HT1080 (cell line): Measurements from ENCODE around the gene NRG3. TPM values are rescaled to one million over a fixed set of nuclear protein-coding genes. Genes with fewer than 3 reads are reported as not detected.

Experiments
- DNase-seq: peaks from one replicate; pipeline ENCODE4 v3.0.0-alpha.2; 2015; ENCODE audit warnings: low read depth
- polyA plus RNA-seq, 2 experiments: library from polyadenylated mRNA; depleted of rRNA; stranded (reverse); fragments of >200 nt; gene quantifications; 2 replicates each; pipeline ENCODE4 v1.2.3, GENCODE V29; 2015
- total RNA-seq: library from RNA; depleted of rRNA; stranded (reverse); fragments of >200 nt; shearing (Covaris generic); gene quantifications from 2 replicates; pipeline ENCODE4 v1.2.3, GENCODE V29; 2014; rRNA removed

The NRG3 gene
- not detected in 2 replicates for total RNA-seq
- polyA plus RNA-seq (2015; cell fraction: cytosol; rRNA removed), result 0.09 TPM in 1 of 2 replicates, not detected in the other
- 0.17 TPM in 1 of 2 replicates, not detected in the other for polyA plus RNA-seq (2015; cell fraction: nucleus; rRNA removed)

DNA sequence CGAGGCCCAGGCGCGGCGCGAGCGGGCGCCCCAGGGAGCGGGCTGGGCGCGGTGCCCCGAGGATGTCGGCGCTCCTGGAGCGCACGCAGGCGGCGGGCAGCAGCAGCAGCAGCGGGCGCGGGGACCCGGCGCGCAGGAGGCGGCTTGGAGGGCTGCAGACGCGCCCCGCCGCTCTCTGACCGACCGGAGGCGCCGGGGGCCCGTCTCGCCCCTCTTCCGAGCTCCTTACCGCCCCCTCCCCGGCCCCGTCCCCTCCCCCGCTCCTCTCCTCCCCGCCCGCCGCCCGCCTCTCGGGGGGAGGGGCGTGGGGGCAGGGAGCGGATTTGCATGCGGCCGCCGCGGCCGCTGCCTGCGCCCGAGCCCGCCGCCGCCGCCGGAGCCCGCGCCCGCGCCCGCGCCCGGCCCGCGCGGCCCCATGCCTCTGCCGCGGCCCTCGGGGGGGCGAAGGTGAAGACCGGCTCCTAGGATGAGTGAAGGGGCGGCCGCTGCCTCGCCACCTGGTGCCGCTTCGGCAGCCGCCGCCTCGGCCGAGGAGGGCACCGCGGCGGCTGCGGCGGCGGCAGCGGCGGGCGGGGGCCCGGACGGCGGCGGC is at the start of gene NRG3:
Gene NRG3 (plus strand): TSS at position 320 of the 592 bp plus-strand sequence.
- no peak for DNase-seq

DNA sequence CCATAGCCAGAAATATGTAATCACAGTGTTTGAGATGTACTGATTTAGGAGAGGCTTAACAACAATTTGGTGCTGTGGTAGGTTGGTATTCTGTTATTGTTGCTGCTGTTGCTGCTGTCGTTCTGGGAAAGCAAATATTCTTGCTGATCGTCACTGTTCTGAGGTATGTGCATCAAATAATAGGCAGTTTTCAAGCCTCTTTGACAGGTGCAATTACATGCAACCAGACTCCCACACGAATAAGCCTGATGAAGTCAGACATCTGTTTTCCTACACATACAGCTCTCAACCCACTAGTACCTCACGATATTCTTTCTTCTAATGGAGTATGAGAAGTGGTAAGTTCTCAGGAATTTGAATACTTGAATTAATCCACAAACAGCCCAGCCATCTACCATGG is 46.7 kb upstream of the NRG3 start:
- DNase-seq, result no peak

DNA sequence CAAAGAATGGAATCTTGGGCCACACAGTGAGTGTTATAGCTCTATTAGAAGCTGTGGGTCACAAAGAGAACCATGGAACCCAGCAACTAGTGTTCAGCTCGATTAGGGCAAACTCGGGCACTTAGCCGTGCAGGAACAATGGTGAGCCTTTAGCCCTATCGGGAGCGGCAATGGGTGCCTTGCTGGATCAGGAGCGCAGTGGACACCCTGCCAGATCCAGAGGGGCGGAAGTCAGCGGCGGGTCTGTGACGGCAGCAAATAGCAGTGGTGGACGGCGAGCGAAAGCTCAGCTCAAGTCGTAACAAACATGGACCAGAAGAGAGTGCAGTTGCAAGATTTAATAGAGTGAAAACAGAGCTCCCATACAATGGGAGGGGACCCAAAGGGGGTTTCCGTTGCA is 43.9 kb upstream of the NRG3 start:
- DNase-seq, result no peak

GRCh38 chr10:81838950-81839349 is 36.0 kb upstream of the NRG3 start:
- DNase-seq, result no peak

DNA sequence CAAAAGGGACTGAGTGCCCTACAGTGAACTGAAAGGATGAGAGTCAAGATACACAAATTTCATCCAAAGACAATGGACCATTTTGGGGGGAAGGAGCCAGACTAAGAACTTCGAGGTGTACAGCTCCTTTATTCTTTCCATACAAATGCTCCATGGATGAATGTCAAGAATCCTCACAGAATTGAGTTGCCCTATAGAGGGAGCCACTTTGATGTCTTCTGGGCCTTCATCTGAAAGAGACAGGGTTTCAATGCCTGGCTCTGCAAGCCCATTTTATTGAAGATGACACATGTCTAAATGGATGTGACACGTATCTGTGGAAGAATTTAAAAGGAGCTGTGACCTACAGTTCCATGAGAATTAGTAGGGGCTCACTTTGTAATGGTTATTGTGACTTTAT is 32.0 kb upstream of the NRG3 start:
- peak; percentile 6 for DNase-seq

- no peak for DNase-seq
Observed at GRCh38 chr10:81847675-81848074, 27.3 kb upstream of the NRG3 start.

- DNase-seq, result no peak
Observed at GRCh38 chr10:81848514-81848913, 26.5 kb upstream of the NRG3 start.

DNA sequence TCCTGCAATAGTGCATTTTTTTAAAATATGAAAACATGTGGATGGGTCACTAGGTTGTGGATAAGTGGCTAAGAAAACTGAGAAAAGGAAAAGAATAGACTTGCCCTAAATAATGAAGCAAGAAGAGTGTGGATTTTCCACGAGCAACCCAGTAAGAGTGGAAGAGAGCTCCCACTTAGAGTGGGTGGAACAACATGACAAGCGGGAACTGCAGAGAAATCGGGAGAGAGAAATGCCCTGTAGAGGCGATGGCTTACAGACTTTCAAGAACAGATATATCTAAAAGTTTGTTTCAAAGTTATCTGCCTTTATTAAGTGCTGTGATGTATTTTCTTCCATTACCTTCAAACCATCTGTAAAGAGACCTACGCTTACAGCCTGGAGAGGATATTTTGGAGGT is 26.1 kb upstream of the NRG3 start:
- no peak for DNase-seq

DNA sequence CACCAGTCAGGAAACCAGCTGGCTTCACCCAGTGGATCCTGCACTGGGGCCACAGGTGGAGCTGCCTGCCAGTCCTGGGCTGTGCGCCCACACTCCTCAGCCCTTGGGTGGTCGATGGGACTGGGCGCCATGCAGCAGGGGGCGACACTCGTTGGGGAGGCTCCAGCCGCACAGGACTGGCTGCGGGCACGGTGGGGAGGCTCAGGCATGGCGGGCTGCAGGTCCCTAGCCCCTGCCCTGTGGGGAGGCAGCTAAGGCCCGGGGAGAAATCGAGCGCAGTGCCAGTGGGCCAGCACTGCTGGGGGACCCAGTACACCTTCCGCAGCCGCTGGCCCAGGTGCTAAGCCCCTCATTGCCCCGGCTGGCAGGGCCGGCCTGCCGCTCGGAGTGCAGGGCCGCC is 12.4 kb upstream of the NRG3 start:
- no peak for DNase-seq

DNA sequence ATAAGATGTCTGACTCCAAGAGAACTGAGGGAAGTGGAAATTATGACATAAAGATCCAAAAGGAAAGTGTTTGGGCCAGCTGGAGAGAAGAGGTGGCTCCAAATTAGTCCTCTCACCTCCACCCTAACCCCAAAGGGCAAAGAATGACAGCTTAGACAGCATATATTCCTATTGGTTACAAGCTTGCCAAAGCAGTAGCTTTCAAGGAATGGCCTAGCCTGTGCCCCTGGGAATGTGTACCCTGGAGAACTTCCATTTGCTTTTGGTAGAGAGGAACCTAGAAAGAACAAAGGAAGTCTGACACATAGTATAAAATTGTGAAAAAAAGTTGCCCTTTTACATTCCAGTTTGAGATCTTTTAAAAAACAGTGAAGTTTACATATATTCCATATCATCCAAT is 11.2 kb upstream of the NRG3 start:
- DNase-seq, result no peak

- DNase-seq, result no peak
Observed at GRCh38 chr10:81865581-81865980, 9.4 kb upstream of the NRG3 start.

DNA sequence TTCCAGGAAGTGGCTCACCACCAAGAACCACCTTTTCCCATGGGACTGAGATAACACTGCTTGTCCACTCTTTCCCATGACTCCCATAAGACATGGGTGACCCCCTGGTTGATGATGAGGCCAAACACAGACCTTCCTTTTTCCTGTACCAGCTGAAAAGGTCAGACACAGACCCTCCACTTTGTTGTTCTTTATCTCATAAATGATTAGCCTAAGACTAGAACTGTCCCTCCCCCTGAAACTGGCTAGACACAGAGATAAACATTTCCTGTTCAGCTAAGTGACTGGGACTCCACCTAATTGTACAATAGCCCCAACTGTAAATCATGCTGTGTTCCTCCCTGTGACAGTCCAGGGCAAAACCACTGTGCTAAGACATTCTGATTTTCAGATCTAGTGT is 8.2 kb upstream of the NRG3 start:
- peak; percentile 67 for DNase-seq

GRCh38 chr10:81870472-81870871 is 4.5 kb upstream of the NRG3 start:
- no peak for DNase-seq

- peak; percentile 59 for DNase-seq
Observed at GRCh38 chr10:81871558-81871957, 3.4 kb upstream of the NRG3 start.

GRCh38 chr10:81872206-81872862 is 2.7 kb upstream of the NRG3 start:
- DNase-seq, result no peak

DNA sequence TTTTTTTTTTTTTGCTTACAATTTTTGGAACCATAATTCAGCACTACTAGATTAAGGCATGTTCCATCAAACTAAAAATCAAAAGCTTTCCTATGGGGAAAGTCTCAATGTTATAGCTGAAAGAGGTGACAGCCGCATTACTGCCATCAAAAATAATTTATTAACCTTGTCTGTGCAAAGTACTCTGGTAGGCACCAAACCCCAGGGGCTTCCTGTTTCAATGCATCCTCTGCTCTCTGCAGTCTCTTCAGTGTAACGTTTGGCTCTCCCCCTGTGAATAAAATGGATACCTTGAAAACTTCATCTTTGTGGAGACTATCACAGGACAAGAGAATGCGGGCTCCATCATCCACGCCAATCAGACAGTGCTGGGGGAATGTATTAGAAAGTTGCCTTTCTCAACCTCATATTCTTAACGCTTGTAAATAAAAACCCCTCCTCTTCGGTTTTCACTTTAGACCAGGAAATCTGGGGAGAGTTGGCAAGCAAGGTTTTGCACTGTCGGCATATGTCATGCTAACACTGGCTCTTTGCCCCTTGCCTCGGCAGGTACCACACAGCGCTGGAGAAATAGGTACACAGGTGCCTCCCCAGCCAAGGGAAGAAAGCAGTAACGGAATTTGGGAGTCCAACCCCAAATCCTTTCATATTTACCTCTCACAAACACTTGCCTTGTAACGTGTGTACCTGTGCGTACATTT is 1.6 kb upstream of the NRG3 start:
- DNase-seq, result no peak

DNA sequence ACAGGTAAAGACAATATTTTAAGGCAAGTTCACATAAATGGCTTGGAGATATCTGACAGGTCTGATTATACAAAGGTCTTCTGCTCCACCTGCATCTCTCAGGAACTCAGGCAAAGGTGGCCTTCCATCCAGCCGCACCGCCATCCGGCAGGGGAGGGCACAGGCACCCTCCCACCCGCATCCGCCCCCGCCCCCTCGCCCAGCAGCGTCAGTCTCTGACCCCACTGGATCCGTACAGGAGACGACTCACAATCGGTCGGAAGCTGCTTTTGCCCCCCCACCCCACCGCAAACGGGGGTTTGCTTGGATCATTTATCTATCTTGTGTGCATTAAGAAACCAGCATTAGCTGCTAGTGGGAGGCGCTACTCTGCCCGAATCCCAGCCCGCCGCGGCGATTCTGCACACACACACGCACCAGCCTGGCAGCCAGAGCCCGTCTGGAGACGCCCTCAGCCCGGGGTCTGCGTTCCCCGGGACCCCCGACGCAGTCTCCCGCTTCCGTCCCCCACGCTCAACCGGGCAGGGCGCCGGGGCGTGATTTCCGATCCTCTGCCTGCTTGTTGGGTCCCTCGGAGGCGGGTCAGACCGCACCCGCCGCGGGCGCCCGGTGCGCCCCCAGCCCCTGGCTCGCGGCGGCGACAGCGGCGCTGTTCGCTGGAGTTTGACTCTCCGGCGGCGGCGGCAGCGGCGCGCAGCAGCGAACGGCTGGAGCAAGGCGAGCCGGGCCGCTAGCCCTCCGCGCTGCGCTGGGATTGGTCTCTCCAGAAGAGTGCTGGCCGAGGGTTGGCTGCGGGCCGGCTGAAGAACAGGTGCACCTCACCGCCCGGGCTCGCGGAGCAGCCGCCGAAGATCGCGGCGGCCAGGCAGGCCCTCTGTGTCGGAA is 820 bp upstream of the NRG3 start:
- DNase-seq, result no peak

DNA sequence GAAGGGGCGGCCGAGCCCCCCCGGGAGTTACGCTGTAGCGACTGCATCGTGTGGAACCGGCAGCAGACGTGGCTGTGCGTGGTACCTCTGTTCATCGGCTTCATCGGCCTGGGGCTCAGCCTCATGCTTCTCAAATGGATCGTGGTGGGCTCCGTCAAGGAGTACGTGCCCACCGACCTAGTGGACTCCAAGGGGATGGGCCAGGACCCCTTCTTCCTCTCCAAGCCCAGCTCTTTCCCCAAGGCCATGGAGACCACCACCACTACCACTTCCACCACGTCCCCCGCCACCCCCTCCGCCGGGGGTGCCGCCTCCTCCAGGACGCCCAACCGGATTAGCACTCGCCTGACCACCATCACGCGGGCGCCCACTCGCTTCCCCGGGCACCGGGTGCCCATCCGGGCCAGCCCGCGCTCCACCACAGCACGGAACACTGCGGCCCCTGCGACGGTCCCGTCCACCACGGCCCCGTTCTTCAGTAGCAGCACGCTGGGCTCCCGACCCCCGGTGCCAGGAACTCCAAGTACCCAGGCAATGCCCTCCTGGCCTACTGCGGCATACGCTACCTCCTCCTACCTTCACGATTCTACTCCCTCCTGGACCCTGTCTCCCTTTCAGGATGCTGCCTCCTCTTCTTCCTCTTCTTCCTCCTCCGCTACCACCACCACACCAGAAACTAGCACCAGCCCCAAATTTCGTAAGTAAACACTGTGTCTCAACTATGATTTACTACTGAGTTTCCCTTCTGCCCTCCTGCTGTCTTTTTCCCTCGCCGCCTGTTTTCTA is 666 bp downstream of the NRG3 start:
- DNase-seq, result no peak

- no peak for DNase-seq
Observed at GRCh38 chr10:81876253-81877077, 1.5 kb downstream of the NRG3 start.

GRCh38 chr10:81877596-81877995 is 2.6 kb downstream of the NRG3 start:
- DNase-seq, result no peak
